Measurements from ENCODE around the gene MRPL14. TPM values are rescaled to one million over a fixed set of nuclear protein-coding genes. Genes with fewer than 3 reads are reported as not detected.
A peak's percentile ranks its signal among the peaks of the same experiment; 100 is the strongest.

The MRPL14 gene
- total and polyA plus RNA-seq, 9 of the 15 experiments (the other 6 are each of a cell fraction or from before 2014, with no cell fraction given): 126 to 424 (median 165) TPM

- no peak for TF ChIP-seq TEAD4 (IDR thresholded peaks at IDR 0.05; ENCODE audit: low read length)
- TF ChIP-seq TEAD4 (CRISPR knock-in tag; IDR thresholded peaks at IDR 0.05; ENCODE audit: borderline replicate concordance): peak; percentile 49; the same call in 1 of the 2 replicates
- peak; percentile 57; the same call in 1 of the 2 replicates for TF ChIP-seq TFAP4 (CRISPR knock-in tag; IDR thresholded peaks at IDR 0.05; ENCODE audit: borderline replicate concordance)
- TF ChIP-seq MEF2D (tag; conservative IDR thresholded peaks at IDR 0.05; ENCODE audit: low read depth): no peak
- no peak for TF ChIP-seq RBM25 (IDR thresholded peaks at IDR 0.05; ENCODE audit: low read depth, low read length, severe bottlenecking)
- TF ChIP-seq EP400 (IDR thresholded peaks at IDR 0.05): peak; percentile 77
- no peak for TF ChIP-seq SMAD3 (CRISPR knock-in tag; conservative IDR thresholded peaks at IDR 0.05)
- TF ChIP-seq USF1 (CRISPR knock-in tag; IDR thresholded peaks at IDR 0.05): peak; percentile 55
- TF ChIP-seq ZNF165 (CRISPR knock-in tag; IDR thresholded peaks at IDR 0.05; ENCODE audit: borderline replicate concordance): no peak
- TF ChIP-seq IRF9 (tag; IDR thresholded peaks at IDR 0.05): no peak
- TF ChIP-seq RBFOX2 (IDR thresholded peaks at IDR 0.05; ENCODE audit: low read depth, low read length): peak; percentile 83
- no peak for TF ChIP-seq NCOA6 (IDR thresholded peaks at IDR 0.05)
- TF ChIP-seq SOX6 (IDR thresholded peaks at IDR 0.05): no peak
- 0 out of 2 replicates have a peak, but pooled peaks have one; percentile 36 for TF ChIP-seq MBD2 (IDR thresholded peaks at IDR 0.05; ENCODE audit: borderline replicate concordance, low read depth)
- peak; percentile 34; the same call in 1 of the 2 replicates for TF ChIP-seq ZBTB33 (CRISPR knock-in tag; IDR thresholded peaks at IDR 0.05)
- no peak for TF ChIP-seq CEBPZ (IDR thresholded peaks at IDR 0.05; ENCODE audit: borderline replicate concordance, low read depth, low read length)
- TF ChIP-seq EZH2 (IDR thresholded peaks at IDR 0.05; ENCODE audit: borderline replicate concordance, low read depth, low read length): no peak
- TF ChIP-seq SMAD1 (IDR thresholded peaks at IDR 0.05; ENCODE audit: low read depth, low read length, partially characterized antibody): no peak
- peak; percentile 90 for TF ChIP-seq MAX (CRISPR knock-in tag; IDR thresholded peaks at IDR 0.05)
Observed at GRCh38 chr6:44127186-44128019, at the start of gene MRPL14, which contains the start of gene TMEM63B (continued).

Measured in K562 (cell line).